HepG2 (cell line): ENCODE data around the gene GGTA1. TPM values are rescaled to one million over a fixed set of nuclear protein-coding genes. Genes with fewer than 3 reads are reported as not detected.

Experiments used
- ARNT2 ChIP-seq: sonication (generic); formaldehyde crosslinking; IDR thresholded peaks from 2 replicates; pipeline ENCODE4 v1.8.0; 2022; ENCODE audit warnings: mild to moderate bottlenecking, low read depth, missing genetic modification reagents, moderate library complexity
- ZNF407 ChIP-seq: sonication (generic); formaldehyde crosslinking; IDR thresholded peaks from one replicate; pipeline ENCODE4 v1.5.1; 2020; ENCODE audit warnings: mild to moderate bottlenecking, missing genetic modification reagents; ENCODE audit errors: not compliant biosample characterization
- ZNF567 ChIP-seq: sonication (generic); formaldehyde crosslinking; IDR thresholded peaks from 2 replicates; pipeline ENCODE4 v1.8.1; 2023; ENCODE audit warnings: mild to moderate bottlenecking, missing genetic modification reagents, borderline replicate concordance
- ZNF687 ChIP-seq: sonication (generic); formaldehyde crosslinking; IDR thresholded peaks from 2 replicates; pipeline ENCODE4 v1.5.1; 2020; ENCODE audit warnings: mild to moderate bottlenecking, missing genetic modification reagents, moderate library complexity
- ZNF800 ChIP-seq: sonication (generic); formaldehyde crosslinking; IDR thresholded peaks from 2 replicates; pipeline ENCODE4 v1.4.0; 2020; ENCODE audit warnings: missing genetic modification reagents
- polyA plus RNA-seq, 8 experiments: library from polyadenylated mRNA; depleted of rRNA in 3 of 8; stranded (reverse) in 7 of 8; unstranded in 1 of 8; fragments of >200 nt; fragmentation: Illumina TruSeq in 4 of 8; extraction: Trizol in 4 of 8; gene quantifications; 2 replicates each; pipeline versions ENCODE4 v1.2.1 to v1.2.3, GENCODE V29; 2011 to 2016; ENCODE audit warnings: low read depth in 4 of 8, missing spikeins in 1 of 8, mixed read lengths in 1 of 8; ENCODE audit not compliant: insufficient read depth in 1 of 8
- total RNA-seq, 5 experiments: library from RNA; depleted of rRNA; stranded (reverse); fragments of >200 nt; fragmentation: Illumina TruSeq; extraction: Trizol; gene quantifications; 2 replicates each; pipeline ENCODE4 v1.2.3, GENCODE V29; 2016; ENCODE audit warnings: low read depth in 1 of 5
- TF ChIP-seq, protein P1 (sequence below): sonication (generic); formaldehyde crosslinking; IDR thresholded peaks from 2 replicates; pipeline ENCODE4 v1.8.0; 2022; ENCODE audit warnings: missing genetic modification reagents, mild to moderate bottlenecking, borderline replicate concordance

The GGTA1 gene
- total and polyA plus RNA-seq, 2 of the 13 experiments (the other 11 are each of a cell fraction or from before 2014, with no cell fraction given): not detected

- no peak for TF ChIP-seq ZNF407 (CRISPR knock-in tag)
- TF ChIP-seq ZNF567 (CRISPR knock-in tag): no peak
- no peak for TF ChIP-seq ARNT2 (CRISPR knock-in tag)
- TF ChIP-seq ZNF687 (CRISPR knock-in tag): peak; percentile 47; the same call in 1 of the 2 replicates
- peak; percentile 93 for TF ChIP-seq ZNF800 (CRISPR knock-in tag)
- TF ChIP-seq, protein P1, sequence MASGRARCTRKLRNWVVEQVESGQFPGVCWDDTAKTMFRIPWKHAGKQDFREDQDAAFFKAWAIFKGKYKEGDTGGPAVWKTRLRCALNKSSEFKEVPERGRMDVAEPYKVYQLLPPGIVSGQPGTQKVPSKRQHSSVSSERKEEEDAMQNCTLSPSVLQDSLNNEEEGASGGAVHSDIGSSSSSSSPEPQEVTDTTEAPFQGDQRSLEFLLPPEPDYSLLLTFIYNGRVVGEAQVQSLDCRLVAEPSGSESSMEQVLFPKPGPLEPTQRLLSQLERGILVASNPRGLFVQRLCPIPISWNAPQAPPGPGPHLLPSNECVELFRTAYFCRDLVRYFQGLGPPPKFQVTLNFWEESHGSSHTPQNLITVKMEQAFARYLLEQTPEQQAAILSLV (CRISPR knock-in tag): peak; percentile 31; the same call in 1 of the 2 replicates
Measured at GRCh38 chr9:121499427-121500164, at the start of gene GGTA1 (continued).
